Keratinocyte (primary cell): ENCODE data around the gene SMARCD2.

Source experiments
- CTCF ChIP-seq, 3 experiments: IDR thresholded peaks in 1 of 3; conservative IDR thresholded peaks in 1 of 3; optimal IDR thresholded peaks in 1 of 3; 2 replicates in 2 of 3; 3 replicates in 1 of 3; pipeline versions ENCODE3 to v1.5.1; 2011; ENCODE audit warnings: low read length in 3 of 3, mild to moderate bottlenecking in 3 of 3, moderate library complexity in 2 of 3, control low read depth in 1 of 3, inconsistent platforms in 1 of 3; ENCODE audit not compliant: insufficient read depth in 2 of 3; ENCODE audit errors: extremely low read depth in 1 of 3
- EZH2 ChIP-seq: IDR thresholded peaks from one replicate; pipeline ENCODE4 v1.6.1; 2012; ENCODE audit warnings: inconsistent platforms, mild to moderate bottlenecking, low read length, moderate library complexity

GRCh38 chr17:63827801-63828221 is 14.7 kb downstream of the SMARCD2 start:
- no peak for TF ChIP-seq CTCF (optimal IDR thresholded peaks at IDR 0.05 in 1 of 3, IDR thresholded peaks at IDR 0.05 in 1 of 3, conservative IDR thresholded peaks at IDR 0.05 in 1 of 3; ENCODE audit: extremely low read depth in 1 of 3, insufficient read depth in 2 of 3, low read length in 3 of 3)
- no peak for TF ChIP-seq EZH2
